Right lobe of liver (tissue), 4 donors: ENCODE measurements around the gene MTHFD1L.

Experiments
- POLR2A ChIP-seq: fragments of 450-650 bp; IDR thresholded peaks from one replicate; pipeline ENCODE4 v1.6.1; 2017; ENCODE audit warnings: antibody characterized with exemption, mild to moderate bottlenecking
- TF ChIP-seq, protein P1 (sequence below), 4 donors: fragments of 200-600 bp in 3 of 4; fragments of 450-650 bp in 1 of 4; IDR thresholded peaks; one replicate each; pipeline versions ENCODE4 v1.5.1 to v1.8.0; 2016 to 2022; ENCODE audit warnings: antibody characterized with exemption in 4 of 4, mild to moderate bottlenecking in 2 of 4
- donor health status: DM: no; HTN: no; CAD: no.
- donor health status: DM: no; HTN: no; CAD: no.
- donor health status: DM: no; HTN: yes; CAD: no.

DNA sequence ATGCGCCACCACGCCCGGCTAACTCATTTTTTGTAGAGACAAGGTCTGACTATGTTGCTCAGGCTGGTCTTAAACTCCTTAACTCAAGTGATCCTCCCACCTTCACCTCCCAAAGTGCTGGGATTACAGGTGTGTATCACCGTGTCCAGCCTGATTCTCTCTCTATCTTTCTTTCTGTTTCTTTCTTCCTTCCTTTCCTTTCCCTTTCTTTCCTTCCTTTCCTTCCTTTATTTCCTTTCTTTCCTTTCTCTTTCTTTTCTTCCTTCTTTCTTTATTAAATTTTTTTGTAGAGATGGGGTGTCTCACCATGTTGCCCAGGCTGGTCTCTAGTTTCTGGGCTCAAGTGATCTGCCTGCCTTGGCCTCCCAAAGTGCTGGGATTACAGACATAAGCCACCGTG is 38.7 kb upstream of the MTHFD1L start:
- TF ChIP-seq POLR2A, result no peak
- TF ChIP-seq, protein P1, sequence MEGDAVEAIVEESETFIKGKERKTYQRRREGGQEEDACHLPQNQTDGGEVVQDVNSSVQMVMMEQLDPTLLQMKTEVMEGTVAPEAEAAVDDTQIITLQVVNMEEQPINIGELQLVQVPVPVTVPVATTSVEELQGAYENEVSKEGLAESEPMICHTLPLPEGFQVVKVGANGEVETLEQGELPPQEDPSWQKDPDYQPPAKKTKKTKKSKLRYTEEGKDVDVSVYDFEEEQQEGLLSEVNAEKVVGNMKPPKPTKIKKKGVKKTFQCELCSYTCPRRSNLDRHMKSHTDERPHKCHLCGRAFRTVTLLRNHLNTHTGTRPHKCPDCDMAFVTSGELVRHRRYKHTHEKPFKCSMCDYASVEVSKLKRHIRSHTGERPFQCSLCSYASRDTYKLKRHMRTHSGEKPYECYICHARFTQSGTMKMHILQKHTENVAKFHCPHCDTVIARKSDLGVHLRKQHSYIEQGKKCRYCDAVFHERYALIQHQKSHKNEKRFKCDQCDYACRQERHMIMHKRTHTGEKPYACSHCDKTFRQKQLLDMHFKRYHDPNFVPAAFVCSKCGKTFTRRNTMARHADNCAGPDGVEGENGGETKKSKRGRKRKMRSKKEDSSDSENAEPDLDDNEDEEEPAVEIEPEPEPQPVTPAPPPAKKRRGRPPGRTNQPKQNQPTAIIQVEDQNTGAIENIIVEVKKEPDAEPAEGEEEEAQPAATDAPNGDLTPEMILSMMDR (IDR thresholded peaks at IDR 0.05), result no peak
